Stimulated activated CD4-positive, alpha-beta T cell treated with anti-CD3 and anti-CD28 coated beads, Interleukin-4, amount 100 ng/mL, for 24 hours (primary cell): ENCODE results near the gene SMC6.

ENCODE experiments used
- DNase-seq: peaks from one replicate; pipeline ENCODE4 v3.0.0-alpha.2; 2020

The SMC6 gene

DNA sequence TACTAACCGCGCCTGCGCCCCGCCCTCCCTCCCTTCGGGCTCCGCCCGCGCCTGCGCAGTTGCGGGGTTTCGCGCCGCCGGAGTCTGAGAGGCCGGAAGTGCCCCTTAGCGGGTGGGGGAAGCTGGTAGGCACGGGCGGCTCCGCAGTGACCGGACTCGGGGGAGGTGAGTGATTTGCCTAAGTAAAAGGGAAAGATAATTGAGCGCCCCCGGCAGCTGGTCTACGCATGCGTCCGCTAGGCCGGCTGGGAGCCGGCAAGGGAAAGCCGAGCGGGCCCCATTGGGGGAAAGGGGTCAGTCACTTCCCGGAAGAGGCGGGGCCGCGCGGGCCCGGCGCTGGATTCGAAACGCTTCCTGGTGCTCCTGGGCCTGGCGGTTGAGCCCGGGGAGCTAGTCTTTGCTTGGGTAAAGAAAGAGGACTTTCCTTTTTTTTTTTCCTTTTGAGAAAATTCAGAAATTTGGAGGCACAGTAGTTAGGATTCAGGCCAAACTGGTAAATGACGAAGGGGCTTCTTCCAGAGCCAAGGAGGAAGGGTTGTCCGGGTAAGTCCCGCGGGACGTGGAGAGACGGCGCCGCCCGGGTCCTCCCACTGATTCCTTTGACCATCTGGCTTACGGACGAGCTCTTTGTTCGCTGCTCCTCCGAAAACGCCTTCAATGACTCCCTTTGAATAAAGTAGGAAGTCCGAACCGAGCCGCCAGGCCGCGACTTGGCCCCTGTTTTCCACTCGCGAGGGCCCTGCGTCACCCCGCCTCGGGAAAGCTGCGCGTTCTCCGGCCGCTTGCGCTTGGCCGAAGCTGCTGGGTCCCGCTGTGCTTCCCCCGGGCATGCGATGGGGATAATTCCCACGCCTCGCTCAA lies at the start of gene SMC6, which contains the start of gene GEN1:
TSS of gene SMC6 (minus strand) at position 8 of the 861 bp plus-strand sequence. CDS start 7,864 bp downstream, outside the sequence.
TSS of gene GEN1 (plus strand) at position 336 of the 861 bp plus-strand sequence. CDS start 5,806 bp downstream, outside the sequence.
- peak; percentile 91 for DNase-seq

GRCh38 chr2:17800693-17801458 lies 47.3 kb upstream of the SMC6 start:
- DNase-seq, result no peak

GRCh38 chr2:17800219-17800618 lies 46.6 kb upstream of the SMC6 start:
- no peak for DNase-seq

DNA sequence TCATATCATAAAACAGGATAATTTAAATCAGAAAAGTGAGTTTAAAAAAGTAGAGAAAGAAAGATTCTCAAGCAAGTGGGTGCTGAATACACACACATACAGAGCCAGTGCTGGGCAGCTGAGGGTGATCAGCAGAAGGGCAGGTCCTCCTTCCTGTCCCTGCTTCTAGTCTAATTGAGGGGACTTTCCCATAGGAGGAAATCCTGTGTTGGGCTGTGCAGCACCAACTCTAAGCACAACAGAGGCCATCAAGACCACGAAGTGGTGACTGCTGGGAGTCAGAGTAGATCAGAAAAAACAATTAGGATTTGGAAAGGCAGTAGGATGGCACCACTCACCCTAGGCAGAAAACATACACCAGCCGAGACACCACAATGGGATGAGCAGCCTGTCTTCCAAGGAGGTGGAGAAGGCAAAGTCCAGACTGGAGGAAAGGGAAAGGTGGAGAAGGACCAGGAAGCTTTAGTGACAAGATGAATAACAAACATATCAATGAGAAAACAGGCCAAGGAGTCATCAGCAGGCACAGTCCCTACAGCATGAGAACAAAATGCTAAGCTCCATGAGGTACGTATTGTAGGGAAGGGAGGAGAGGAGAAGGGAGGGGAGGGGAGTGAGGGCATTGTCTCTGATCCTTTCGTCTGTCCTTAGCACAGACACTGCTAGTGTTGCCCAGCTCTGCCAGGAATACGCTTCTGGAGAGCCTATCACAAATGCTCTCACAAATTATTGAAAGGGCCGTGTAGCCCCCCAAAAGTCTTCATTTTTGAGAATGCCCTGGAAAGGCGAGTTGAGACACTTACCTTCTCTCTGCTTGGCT lies 45.9 kb upstream of the SMC6 start:
- DNase-seq, result no peak

GRCh38 chr2:17798338-17798737 lies 44.7 kb upstream of the SMC6 start:
- no peak for DNase-seq

- DNase-seq, result no peak
These were observed 41.7 kb upstream of the SMC6 start for GRCh38 chr2:17795309-17795708.

GRCh38 chr2:17793803-17794354 lies 40.3 kb upstream of the SMC6 start:
- DNase-seq, result no peak

GRCh38 chr2:17793296-17793695 lies 39.7 kb upstream of the SMC6 start:
- no peak for DNase-seq

DNA sequence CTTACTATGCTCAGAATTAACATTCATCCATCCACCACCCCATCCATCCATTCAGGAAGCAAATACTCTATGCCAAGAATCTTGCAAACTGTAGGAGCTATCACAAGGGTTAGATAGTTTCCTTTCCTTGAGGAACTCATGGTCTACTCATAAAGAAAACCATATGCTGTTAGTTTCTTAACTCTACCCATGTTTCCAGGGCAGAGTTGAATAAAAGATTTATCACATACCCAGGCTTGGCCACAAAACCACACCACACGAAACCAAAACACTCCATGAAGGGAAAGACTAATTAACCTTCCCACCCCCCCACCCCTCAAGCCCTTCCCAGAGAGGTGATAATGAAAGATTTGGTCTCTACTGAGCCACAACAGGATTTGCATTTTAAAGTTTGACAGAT lies 38.9 kb upstream of the SMC6 start:
- DNase-seq, result no peak

GRCh38 chr2:17791817-17792130 lies 38.2 kb upstream of the SMC6 start:
- no peak for DNase-seq

DNA sequence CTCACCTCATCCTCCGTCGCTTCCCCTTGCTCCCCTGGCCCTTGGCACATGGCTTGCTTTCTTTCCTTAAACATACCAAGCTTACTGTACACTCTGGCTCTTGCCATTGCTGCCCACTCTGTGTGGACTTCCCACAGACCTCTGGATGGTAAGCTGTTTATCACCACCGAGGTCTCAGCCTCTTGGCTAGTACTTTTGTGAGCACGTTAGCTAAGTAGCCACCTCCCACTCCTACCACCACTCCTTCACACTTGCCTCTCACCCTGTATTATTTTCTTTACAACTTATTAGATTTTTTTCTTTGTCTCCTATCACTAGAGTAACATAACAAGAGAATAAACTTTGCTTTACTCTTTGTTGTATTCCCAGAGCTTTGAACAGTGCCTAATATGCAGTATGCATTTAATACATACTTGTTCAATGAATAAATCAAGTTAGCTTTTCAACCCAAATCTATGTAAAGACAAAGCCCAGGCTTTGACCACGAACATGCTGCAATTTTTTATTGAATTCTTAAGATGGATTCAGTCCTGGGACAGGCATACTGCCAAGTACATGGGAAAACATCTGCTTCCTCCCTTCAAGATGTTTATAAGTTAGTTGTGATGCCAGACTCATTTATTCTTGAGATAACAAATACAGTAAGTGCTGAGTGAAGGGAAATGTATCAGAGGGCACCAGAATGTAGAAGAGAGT lies 37.7 kb upstream of the SMC6 start:
- DNase-seq, result no peak

DNA sequence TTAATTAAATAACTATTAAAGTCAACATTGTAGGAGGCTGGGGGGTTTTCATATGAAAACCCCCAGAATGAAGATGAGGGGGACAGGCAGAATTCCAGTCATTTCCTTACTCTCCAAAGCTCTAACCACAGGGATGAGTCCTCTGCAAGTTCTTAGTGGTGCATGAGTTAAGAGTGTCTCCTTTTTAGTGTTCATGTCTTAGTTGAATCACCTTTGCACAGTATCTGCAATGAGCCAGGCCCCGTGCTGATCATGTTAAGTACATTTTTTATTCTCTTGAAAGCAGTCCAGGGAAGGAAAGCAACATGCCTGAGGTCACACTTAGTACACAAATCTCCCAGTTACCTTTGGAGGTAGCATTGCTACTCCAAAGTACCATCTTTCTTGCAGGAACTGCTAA lies 36.9 kb upstream of the SMC6 start:
- no peak for DNase-seq

GRCh38 chr2:17788773-17789172 lies 35.2 kb upstream of the SMC6 start:
- DNase-seq, result no peak

GRCh38 chr2:17786727-17787126 lies 33.1 kb upstream of the SMC6 start:
- no peak for DNase-seq

GRCh38 chr2:17781482-17781881 lies 27.9 kb upstream of the SMC6 start:
- DNase-seq, result no peak

GRCh38 chr2:17780546-17780945 lies 26.9 kb upstream of the SMC6 start:
- no peak for DNase-seq

- no peak for DNase-seq
These were observed 18.9 kb upstream of the SMC6 start for GRCh38 chr2:17772532-17772931.

DNA sequence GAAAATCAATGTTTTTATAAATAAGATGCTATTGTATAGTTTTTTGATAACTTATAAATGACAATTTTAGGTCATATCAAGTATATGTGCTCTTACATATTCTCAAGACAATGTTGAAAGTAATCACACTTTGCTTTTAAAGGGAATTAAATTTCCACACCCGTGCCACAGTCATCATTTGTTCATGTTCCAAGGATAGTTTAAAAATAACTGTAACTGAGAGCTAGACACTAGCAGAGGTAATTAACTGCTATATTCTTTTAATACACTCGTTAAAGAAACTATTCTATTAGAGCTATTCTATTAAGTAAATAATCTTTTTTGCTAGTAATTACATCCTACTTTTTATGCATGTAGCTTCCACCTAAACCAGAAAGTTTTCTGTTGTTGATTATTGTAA lies 18.3 kb upstream of the SMC6 start:
- no peak for DNase-seq

- no peak for DNase-seq
These were observed 15.3 kb upstream of the SMC6 start for GRCh38 chr2:17768894-17769293.

GRCh38 chr2:17765398-17765797 lies 11.8 kb upstream of the SMC6 start:
- no peak for DNase-seq

GRCh38 chr2:17763641-17764333 lies 10.2 kb upstream of the SMC6 start:
- DNase-seq, result no peak

- no peak for DNase-seq
These were observed 8.8 kb upstream of the SMC6 start for GRCh38 chr2:17762451-17762850.
